ENCODE measurements around the gene ANKRD10. TPM values are rescaled to one million over a fixed set of nuclear protein-coding genes. Genes with fewer than 3 reads are reported as not detected.
"Not testable (repeated sequence)": the region's sequence is repeated elsewhere in the genome, so short reads cannot be mapped to it uniquely, and the experiment has no call there.

ANKRD10 gene
- total RNA-seq, 5 donors from 2014 or later (not counting 1 experiment from before 2014, with no cell fraction given) = 93.7 to 133 (median 104) TPM

GRCh38 chr13:110947338-110947737 is 32.5 kb upstream of the ANKRD10 start:
- peaks cover 0 to 17% of the 10 kb centered on the region in 2 experiments for H3K27me3 ChIP-seq (replicated peaks in 1 of 2; ENCODE audit: control insufficient read depth in 2 of 2, extremely low read depth in 1 of 2, insufficient read depth in 2 of 2, low read length in 1 of 2)
- peaks cover 2 to 11% of the 10 kb centered on the region in 2 donors for H3K27me3 Mint-ChIP-seq
- WGBS (ENCODE audit: insufficient coverage) = no CpG with 5 or more reads among the region's 10 CpGs
- DNase-seq; H3K4me3 Mint-ChIP-seq; CTCF ChIA-PET; H3K4me1 Mint-ChIP-seq; H3K4me1 ChIP-seq (ENCODE audit: control insufficient read depth in 1 of 2, extremely low read depth in 1 of 2, insufficient read depth in 2 of 2, low read length in 2 of 2); H3K36me3 ChIP-seq (ENCODE audit: control insufficient read depth in 2 of 2, extremely low read depth in 1 of 2, insufficient read depth in 1 of 2, low read length in 1 of 2); H3K9me3 ChIP-seq; POLR2A ChIA-PET; H3K27ac ChIP-seq (ENCODE audit: low read length); H3K9me3 Mint-ChIP-seq; H3K36me3 Mint-ChIP-seq; H3K27ac Mint-ChIP-seq; ATAC-seq (replicated peaks in 1 of 4); H3K4me3 ChIP-seq (ENCODE audit: control insufficient read depth in 1 of 2, extremely low read depth in 1 of 2, low read length in 1 of 2): not testable (repeated sequence)

- Histone ChIP-seq H3K9me3 (no peaks in the 10 kb centered on the region), H3K4me3 (ENCODE audit: control insufficient read depth in 1 of 2, extremely low read depth in 1 of 2, low read length in 1 of 2) (no peak overlapping the region), H3K27ac (ENCODE audit: low read length) (no peak overlapping the region), H3K4me1 (ENCODE audit: control insufficient read depth in 1 of 2, extremely low read depth in 1 of 2, insufficient read depth in 2 of 2, low read length in 2 of 2) (no peaks in the 10 kb centered on the region), H3K36me3 (ENCODE audit: control insufficient read depth in 2 of 2, extremely low read depth in 1 of 2, insufficient read depth in 1 of 2, low read length in 1 of 2) (no peaks in the 10 kb centered on the region), H3K27me3 (replicated peaks in 1 of 2; ENCODE audit: control insufficient read depth in 2 of 2, extremely low read depth in 1 of 2, insufficient read depth in 2 of 2, low read length in 1 of 2) (peaks cover 0 to 14% of the 10 kb centered on the region in 2 experiments)
- H3K36me3 Mint-ChIP-seq = no peaks in the 10 kb centered on the region
- no peaks in the 10 kb centered on the region for H3K9me3 Mint-ChIP-seq
- no peak overlapping the region for H3K4me3 Mint-ChIP-seq
- ChIA-PET CTCF (no interaction called here), POLR2A (no interaction called here)
- H3K4me1 Mint-ChIP-seq = peaks cover 0 to 2% (median 0%) of the 10 kb centered on the region in 3 donors
- H3K27me3 Mint-ChIP-seq = peaks cover 2 to 5% of the 10 kb centered on the region in 2 donors
- ATAC-seq (replicated peaks in 1 of 4) = no peak
- 64% methylated on average over 4 of the region's 12 CpGs for WGBS (ENCODE audit: insufficient coverage)
- no peak for DNase-seq
- H3K27ac Mint-ChIP-seq = no peak overlapping the region
Measured at GRCh38 chr13:110945928-110946570, 31.2 kb upstream of the ANKRD10 start.

GRCh38 chr13:110944968-110945927 is 30.4 kb upstream of the ANKRD10 start:
- WGBS (ENCODE audit: insufficient coverage) = 95% methylated on average over 15 of the region's 24 CpGs
- Mint-ChIP-seq H3K36me3 (no peaks in the 10 kb centered on the region), H3K4me1 (peaks cover 0 to 2% (median 0%) of the 10 kb centered on the region in 3 donors), H3K9me3 (no peaks in the 10 kb centered on the region), H3K27ac (no peak overlapping the region), H3K4me3 (no peak overlapping the region), H3K27me3 (peaks cover 2 to 5% of the 10 kb centered on the region in 2 donors)
- H3K27me3 ChIP-seq (replicated peaks in 1 of 2; ENCODE audit: control insufficient read depth in 2 of 2, extremely low read depth in 1 of 2, insufficient read depth in 2 of 2, low read length in 1 of 2) = peaks cover 0 to 6% of the 10 kb centered on the region in 2 experiments
- H3K9me3 ChIP-seq = no peaks in the 10 kb centered on the region
- H3K36me3 ChIP-seq (ENCODE audit: control insufficient read depth in 2 of 2, extremely low read depth in 1 of 2, insufficient read depth in 1 of 2, low read length in 1 of 2) = no peaks in the 10 kb centered on the region
- H3K4me3 ChIP-seq (ENCODE audit: control insufficient read depth in 1 of 2, extremely low read depth in 1 of 2, low read length in 1 of 2) = no peak overlapping the region
- ATAC-seq (replicated peaks in 1 of 4) (no peak), DNase-seq (no peak)
- ChIA-PET POLR2A (no interaction called here), CTCF (no interaction called here)
- H3K4me1 ChIP-seq (ENCODE audit: control insufficient read depth in 1 of 2, extremely low read depth in 1 of 2, insufficient read depth in 2 of 2, low read length in 2 of 2) = no peaks in the 10 kb centered on the region
- no peak overlapping the region for H3K27ac ChIP-seq (ENCODE audit: low read length)

- ChIA-PET CTCF (no interaction called here), POLR2A (no interaction called here)
- Histone ChIP-seq H3K36me3 (ENCODE audit: control insufficient read depth in 2 of 2, extremely low read depth in 1 of 2, insufficient read depth in 1 of 2, low read length in 1 of 2) (no peaks in the 10 kb centered on the region), H3K27me3 (replicated peaks in 1 of 2; ENCODE audit: control insufficient read depth in 2 of 2, extremely low read depth in 1 of 2, insufficient read depth in 2 of 2, low read length in 1 of 2) (peaks cover 0 to 5% of the 10 kb centered on the region in 2 experiments), H3K9me3 (no peaks in the 10 kb centered on the region), H3K27ac (ENCODE audit: low read length) (no peak overlapping the region), H3K4me1 (ENCODE audit: control insufficient read depth in 1 of 2, extremely low read depth in 1 of 2, insufficient read depth in 2 of 2, low read length in 2 of 2) (no peaks in the 10 kb centered on the region), H3K4me3 (ENCODE audit: control insufficient read depth in 1 of 2, extremely low read depth in 1 of 2, low read length in 1 of 2) (no peak overlapping the region)
- Mint-ChIP-seq H3K27ac (no peak overlapping the region), H3K4me1 (peaks cover 0 to 2% (median 0%) of the 10 kb centered on the region in 3 donors), H3K9me3 (no peaks in the 10 kb centered on the region), H3K4me3 (no peak overlapping the region), H3K36me3 (no peaks in the 10 kb centered on the region), H3K27me3 (peaks cover 2 to 5% of the 10 kb centered on the region in 2 donors)
- 95% methylated on average over 4 of the region's 8 CpGs for WGBS (ENCODE audit: insufficient coverage)
- ATAC-seq (replicated peaks in 1 of 4) (peak in 3 of 4 experiments; percentile 30 to 56 (median 55)), DNase-seq (peak in 1 of 35 experiments; percentile 27)
Measured at GRCh38 chr13:110944121-110944967, 29.5 kb upstream of the ANKRD10 start.

GRCh38 chr13:110942248-110942981 is 27.5 kb upstream of the ANKRD10 start:
- ChIA-PET POLR2A (no interaction called here), CTCF (no interaction called here)
- Mint-ChIP-seq H3K36me3 (no peaks in the 10 kb centered on the region), H3K27me3 (peaks cover 3 to 4% of the 10 kb centered on the region in 2 donors), H3K27ac (no peak overlapping the region), H3K9me3 (no peaks in the 10 kb centered on the region), H3K4me3 (no peak overlapping the region), H3K4me1 (peaks cover 0 to 4% (median 0%) of the 10 kb centered on the region in 3 donors)
- peaks cover 0 to 4% of the 10 kb centered on the region in 2 experiments for H3K27me3 ChIP-seq (replicated peaks in 1 of 2; ENCODE audit: control insufficient read depth in 2 of 2, extremely low read depth in 1 of 2, insufficient read depth in 2 of 2, low read length in 1 of 2)
- H3K27ac ChIP-seq (ENCODE audit: low read length) = no peak overlapping the region
- no peaks in the 10 kb centered on the region for H3K4me1 ChIP-seq (ENCODE audit: control insufficient read depth in 1 of 2, extremely low read depth in 1 of 2, insufficient read depth in 2 of 2, low read length in 2 of 2)
- WGBS (ENCODE audit: insufficient coverage) = no CpG with 5 or more reads among the region's 4 CpGs
- DNase-seq (no peak), ATAC-seq (replicated peaks in 1 of 4) (no peak)
- H3K4me3 ChIP-seq (ENCODE audit: control insufficient read depth in 1 of 2, extremely low read depth in 1 of 2, low read length in 1 of 2) = no peak overlapping the region
- H3K9me3 ChIP-seq = no peaks in the 10 kb centered on the region
- H3K36me3 ChIP-seq (ENCODE audit: control insufficient read depth in 2 of 2, extremely low read depth in 1 of 2, insufficient read depth in 1 of 2, low read length in 1 of 2) = no peaks in the 10 kb centered on the region

All from T-cell (primary cell).